Measurements from ENCODE around the gene CILP2. TPM values are rescaled to one million over a fixed set of nuclear protein-coding genes. Genes with fewer than 3 reads are reported as not detected.

Gene CILP2
- total RNA-seq, 1 experiment from 2014 or later = 0.77 TPM

DNA sequence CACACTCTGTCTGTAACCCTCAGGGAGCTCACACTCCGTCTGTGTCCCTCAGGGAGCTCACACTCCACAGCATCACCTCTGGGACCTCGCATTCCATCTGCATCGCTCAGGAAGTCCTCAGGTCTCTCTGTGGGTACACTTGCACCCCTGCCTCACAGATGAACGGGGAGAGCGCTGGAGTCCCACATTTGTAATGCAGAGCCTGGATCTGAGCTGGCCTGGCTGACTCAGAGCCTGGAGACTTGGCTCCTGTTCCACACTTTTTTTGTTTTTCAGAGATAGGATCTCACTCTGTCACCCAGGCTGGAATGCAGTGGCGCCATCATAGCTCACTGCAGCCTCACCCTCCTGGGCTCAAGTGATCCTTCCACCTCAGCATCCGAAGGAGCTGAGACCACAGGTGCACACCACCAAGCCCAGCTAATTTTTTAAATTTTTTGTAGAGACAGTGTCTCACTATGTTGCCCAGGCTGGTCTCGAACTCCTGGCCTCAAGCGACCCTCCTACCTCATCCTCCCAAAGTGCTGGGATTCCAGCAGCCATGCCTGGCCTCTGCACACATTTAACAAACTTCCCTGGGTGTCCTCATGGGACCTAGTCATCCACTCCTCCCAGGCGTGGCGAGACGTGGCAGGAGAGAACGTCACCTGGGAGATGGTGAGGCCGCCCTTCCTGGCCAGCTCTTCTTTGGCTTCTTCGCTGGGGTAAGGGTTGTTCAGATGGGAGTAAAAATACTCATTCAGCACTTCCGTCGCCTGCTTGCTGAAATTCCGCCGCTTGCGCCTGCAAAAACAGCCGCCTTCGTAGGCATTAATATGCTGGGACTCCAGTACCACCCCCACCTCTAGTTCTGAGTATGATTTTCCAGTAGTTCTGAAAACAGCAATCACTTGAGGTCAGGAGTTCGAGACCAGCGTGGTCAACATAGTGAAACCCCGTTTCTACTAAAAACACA lies 31.0 kb downstream of the CILP2 start:
- no peaks in the 10 kb centered on the region for H3K36me3 ChIP-seq (ENCODE audit: insufficient read depth, low read length, poor library complexity, severe bottlenecking)
- ChIA-PET CTCF (no interaction called here), POLR2A (ENCODE audit: low non-redundant PET) (interaction anchor here (0.6 kb wide), 1 partner anchor 385 kb away, joined by 3 read pairs; no protein-coding TSS in a partner anchor)
- DNase-seq (ENCODE audit: low spot score) = no peak
- no peak overlapping the region for H3K27ac ChIP-seq (ENCODE audit: low read depth, low read length, poor library complexity, severe bottlenecking)
- TF ChIP-seq, protein P1, sequence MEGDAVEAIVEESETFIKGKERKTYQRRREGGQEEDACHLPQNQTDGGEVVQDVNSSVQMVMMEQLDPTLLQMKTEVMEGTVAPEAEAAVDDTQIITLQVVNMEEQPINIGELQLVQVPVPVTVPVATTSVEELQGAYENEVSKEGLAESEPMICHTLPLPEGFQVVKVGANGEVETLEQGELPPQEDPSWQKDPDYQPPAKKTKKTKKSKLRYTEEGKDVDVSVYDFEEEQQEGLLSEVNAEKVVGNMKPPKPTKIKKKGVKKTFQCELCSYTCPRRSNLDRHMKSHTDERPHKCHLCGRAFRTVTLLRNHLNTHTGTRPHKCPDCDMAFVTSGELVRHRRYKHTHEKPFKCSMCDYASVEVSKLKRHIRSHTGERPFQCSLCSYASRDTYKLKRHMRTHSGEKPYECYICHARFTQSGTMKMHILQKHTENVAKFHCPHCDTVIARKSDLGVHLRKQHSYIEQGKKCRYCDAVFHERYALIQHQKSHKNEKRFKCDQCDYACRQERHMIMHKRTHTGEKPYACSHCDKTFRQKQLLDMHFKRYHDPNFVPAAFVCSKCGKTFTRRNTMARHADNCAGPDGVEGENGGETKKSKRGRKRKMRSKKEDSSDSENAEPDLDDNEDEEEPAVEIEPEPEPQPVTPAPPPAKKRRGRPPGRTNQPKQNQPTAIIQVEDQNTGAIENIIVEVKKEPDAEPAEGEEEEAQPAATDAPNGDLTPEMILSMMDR (conservative IDR thresholded peaks at IDR 0.05; ENCODE audit: low read depth, low read length) = no peak
- no peak for TF ChIP-seq EZH2 (IDR thresholded peaks at IDR 0.05; ENCODE audit: borderline replicate concordance, low read depth, low read length, poor library complexity, severe bottlenecking)
- no TSS peak for BruUV-seq (replicated peaks)
- H3K9me3 ChIP-seq (ENCODE audit: low read depth, low read length, poor library complexity, severe bottlenecking) = no peaks in the 10 kb centered on the region
- H3K27me3 ChIP-seq (replicated peaks; ENCODE audit: insufficient read depth, low read depth, low read length, poor library complexity) = no peaks in the 10 kb centered on the region
- no peak overlapping the region for H3K4me3 ChIP-seq (ENCODE audit: low read depth, low read length, poor library complexity, severe bottlenecking)
- intact Hi-C loops (cut with micrococcal nuclease; ENCODE audit: unreplicated experiment) = no loop called here
- no peaks in the 10 kb centered on the region for H3K4me1 ChIP-seq (ENCODE audit: insufficient read depth, low read length, poor library complexity, severe bottlenecking)

DNA sequence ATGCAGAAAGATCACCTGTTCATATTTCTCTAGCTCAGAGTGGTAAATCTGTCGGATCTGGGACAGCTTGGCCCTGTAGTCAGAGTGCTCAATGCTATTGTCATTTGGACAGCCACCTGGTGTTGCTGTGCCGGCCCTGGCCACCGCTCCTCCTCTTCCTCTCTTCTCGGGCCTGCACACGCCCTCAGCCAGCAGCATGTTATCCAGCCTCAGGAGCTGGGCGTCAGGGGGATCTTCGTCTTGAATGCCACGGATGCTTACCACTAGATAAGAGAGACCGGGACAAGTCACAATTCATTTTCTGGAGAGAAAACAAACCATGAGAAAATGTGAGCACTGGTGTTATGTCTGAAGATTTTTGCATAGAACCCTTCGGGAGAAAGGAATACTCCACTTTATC lies 32.5 kb downstream of the CILP2 start:
- BruUV-seq (replicated peaks) = no TSS peak
- TF ChIP-seq EZH2 (IDR thresholded peaks at IDR 0.05; ENCODE audit: borderline replicate concordance, low read depth, low read length, poor library complexity, severe bottlenecking) = no peak
- TF ChIP-seq, protein P1 (conservative IDR thresholded peaks at IDR 0.05; ENCODE audit: low read depth, low read length) = no peak
- H3K36me3 ChIP-seq (ENCODE audit: insufficient read depth, low read length, poor library complexity, severe bottlenecking) = no peaks in the 10 kb centered on the region

DNA sequence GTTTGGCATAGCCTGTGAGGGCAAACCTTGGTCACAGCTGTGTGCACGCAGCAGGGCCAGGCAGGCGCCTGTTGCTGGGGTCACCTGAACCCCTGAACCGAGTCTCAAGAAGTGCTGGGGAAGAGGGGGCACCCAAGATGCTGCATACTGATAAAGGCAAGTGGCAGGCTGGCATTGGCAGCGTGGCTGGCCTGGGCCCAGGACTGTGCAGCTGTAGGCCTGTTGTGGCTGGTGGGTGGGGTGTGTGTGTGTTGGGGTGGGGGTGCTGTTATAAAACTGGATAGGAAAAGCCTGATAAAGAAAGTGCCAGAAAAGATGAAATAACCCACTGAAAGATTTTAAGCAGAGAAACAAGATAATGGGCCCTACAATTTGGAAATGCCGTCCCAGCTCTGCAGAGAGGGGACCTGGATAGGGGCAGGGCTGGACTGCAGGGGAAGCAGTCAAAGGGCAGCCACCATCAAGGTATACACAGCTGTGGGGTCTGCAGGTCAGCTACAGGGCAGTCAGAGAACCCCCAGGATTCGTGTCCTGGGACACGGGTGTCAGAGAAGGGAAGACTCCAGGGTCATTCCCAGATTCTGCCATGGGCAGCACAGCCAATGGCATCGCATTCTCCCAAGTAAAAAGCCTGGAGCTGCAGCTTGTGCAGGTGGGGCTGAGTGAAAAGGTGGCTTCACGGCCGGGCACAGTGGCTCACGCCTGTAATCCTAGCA lies 33.2 kb downstream of the CILP2 start:
- POLR2A ChIA-PET (ENCODE audit: low non-redundant PET) = no interaction called here
- CTCF ChIA-PET = no interaction called here

More for the DNA sequence above, 32.5 kb downstream of the CILP2 start:
- POLR2A ChIA-PET (ENCODE audit: low non-redundant PET) = no interaction called here
- no peak for DNase-seq (ENCODE audit: low spot score)
- Histone ChIP-seq H3K4me1 (ENCODE audit: insufficient read depth, low read length, poor library complexity, severe bottlenecking) (no peaks in the 10 kb centered on the region), H3K27me3 (replicated peaks; ENCODE audit: insufficient read depth, low read depth, low read length, poor library complexity) (no peaks in the 10 kb centered on the region), H3K27ac (ENCODE audit: low read depth, low read length, poor library complexity, severe bottlenecking) (no peak overlapping the region), H3K4me3 (ENCODE audit: low read depth, low read length, poor library complexity, severe bottlenecking) (no peak overlapping the region), H3K9me3 (ENCODE audit: low read depth, low read length, poor library complexity, severe bottlenecking) (no peaks in the 10 kb centered on the region)
- intact Hi-C loops (cut with micrococcal nuclease; ENCODE audit: unreplicated experiment) = no loop called here
- CTCF ChIA-PET = no interaction called here

More for the DNA sequence above, 33.2 kb downstream of the CILP2 start:
- TF ChIP-seq EZH2 (IDR thresholded peaks at IDR 0.05; ENCODE audit: borderline replicate concordance, low read depth, low read length, poor library complexity, severe bottlenecking) = no peak
- TF ChIP-seq, protein P1 (conservative IDR thresholded peaks at IDR 0.05; ENCODE audit: low read depth, low read length) = no peak
- Histone ChIP-seq H3K36me3 (ENCODE audit: insufficient read depth, low read length, poor library complexity, severe bottlenecking) (no peaks in the 10 kb centered on the region), H3K4me3 (ENCODE audit: low read depth, low read length, poor library complexity, severe bottlenecking) (no peak overlapping the region), H3K27me3 (replicated peaks; ENCODE audit: insufficient read depth, low read depth, low read length, poor library complexity) (no peaks in the 10 kb centered on the region), H3K4me1 (ENCODE audit: insufficient read depth, low read length, poor library complexity, severe bottlenecking) (no peaks in the 10 kb centered on the region), H3K9me3 (ENCODE audit: low read depth, low read length, poor library complexity, severe bottlenecking) (no peaks in the 10 kb centered on the region), H3K27ac (ENCODE audit: low read depth, low read length, poor library complexity, severe bottlenecking) (no peak overlapping the region)
- BruUV-seq (replicated peaks) = no TSS peak
- intact Hi-C loops (cut with micrococcal nuclease; ENCODE audit: unreplicated experiment) = no loop called here
- DNase-seq (ENCODE audit: low spot score) = no peak
